ENCODE measurements around the gene RUNX1.

RUNX1 gene

GRCh38 chr21:34845521-34846451, 203.3 kb downstream of the RUNX1 start:
- Mint-ChIP-seq H3K9me3 (no peaks in the 10 kb centered on the region), H3K36me3 (ENCODE audit: low read depth) (peaks cover 32% of the 10 kb centered on the region), H3K4me1 (ENCODE audit: low read depth) (peaks cover 40% of the 10 kb centered on the region), H3K27me3 (ENCODE audit: low read depth) (no peaks in the 10 kb centered on the region), H3K27ac (peak overlapping the region; percentile 65), H3K4me3 (peak overlapping the region; percentile 44)

- Mint-ChIP-seq H3K27ac (peak overlapping the region; percentile 60), H3K27me3 (ENCODE audit: low read depth) (no peaks in the 10 kb centered on the region), H3K4me3 (peak overlapping the region; percentile 45), H3K36me3 (ENCODE audit: low read depth) (peaks cover 31% of the 10 kb centered on the region), H3K4me1 (ENCODE audit: low read depth) (peaks cover 38% of the 10 kb centered on the region), H3K9me3 (no peaks in the 10 kb centered on the region)
These were observed 204.2 kb downstream of the RUNX1 start for GRCh38 chr21:34844924-34845238.

- Mint-ChIP-seq H3K27me3 (ENCODE audit: low read depth) (no peaks in the 10 kb centered on the region), H3K4me1 (ENCODE audit: low read depth) (peaks cover 39% of the 10 kb centered on the region), H3K9me3 (no peaks in the 10 kb centered on the region), H3K27ac (peak overlapping the region; percentile 60), H3K36me3 (ENCODE audit: low read depth) (peaks cover 30% of the 10 kb centered on the region), H3K4me3 (peak overlapping the region; percentile 45)
These were observed 204.8 kb downstream of the RUNX1 start for GRCh38 chr21:34844013-34844923.

- Mint-ChIP-seq H3K27me3 (ENCODE audit: low read depth) (no peaks in the 10 kb centered on the region), H3K27ac (no peak overlapping the region), H3K9me3 (no peaks in the 10 kb centered on the region), H3K36me3 (ENCODE audit: low read depth) (peaks cover 34% of the 10 kb centered on the region), H3K4me1 (ENCODE audit: low read depth) (peaks cover 42% of the 10 kb centered on the region), H3K4me3 (no peak overlapping the region)
These were observed 205.5 kb downstream of the RUNX1 start for GRCh38 chr21:34843562-34843961.

GRCh38 chr21:34841154-34841553, 207.9 kb downstream of the RUNX1 start:
- no peaks in the 10 kb centered on the region for H3K9me3 Mint-ChIP-seq
- H3K4me1 Mint-ChIP-seq (ENCODE audit: low read depth), result peaks cover 41% of the 10 kb centered on the region
- no peak overlapping the region for H3K4me3 Mint-ChIP-seq
- no peak overlapping the region for H3K27ac Mint-ChIP-seq
- no peaks in the 10 kb centered on the region for H3K27me3 Mint-ChIP-seq (ENCODE audit: low read depth)
- H3K36me3 Mint-ChIP-seq (ENCODE audit: low read depth), result peaks cover 43% of the 10 kb centered on the region

- Mint-ChIP-seq H3K27me3 (ENCODE audit: low read depth) (no peaks in the 10 kb centered on the region), H3K36me3 (ENCODE audit: low read depth) (peaks cover 42% of the 10 kb centered on the region), H3K27ac (no peak overlapping the region), H3K9me3 (no peaks in the 10 kb centered on the region), H3K4me1 (ENCODE audit: low read depth) (peaks cover 38% of the 10 kb centered on the region), H3K4me3 (no peak overlapping the region)
These were observed 208.4 kb downstream of the RUNX1 start for GRCh38 chr21:34840693-34841092.

- peaks cover 32% of the 10 kb centered on the region for H3K4me1 Mint-ChIP-seq (ENCODE audit: low read depth)
- H3K27me3 Mint-ChIP-seq (ENCODE audit: low read depth), result no peaks in the 10 kb centered on the region
- no peaks in the 10 kb centered on the region for H3K9me3 Mint-ChIP-seq
- peaks cover 39% of the 10 kb centered on the region for H3K36me3 Mint-ChIP-seq (ENCODE audit: low read depth)
- H3K4me3 Mint-ChIP-seq, result no peak overlapping the region
- H3K27ac Mint-ChIP-seq, result no peak overlapping the region
These were observed 209.9 kb downstream of the RUNX1 start for GRCh38 chr21:34838956-34839820.

- no peak overlapping the region for H3K27ac Mint-ChIP-seq
- peaks cover 27% of the 10 kb centered on the region for H3K4me1 Mint-ChIP-seq (ENCODE audit: low read depth)
- H3K36me3 Mint-ChIP-seq (ENCODE audit: low read depth), result peaks cover 46% of the 10 kb centered on the region
- H3K4me3 Mint-ChIP-seq, result no peak overlapping the region
- H3K27me3 Mint-ChIP-seq (ENCODE audit: low read depth), result no peaks in the 10 kb centered on the region
- no peaks in the 10 kb centered on the region for H3K9me3 Mint-ChIP-seq
These were observed 212.1 kb downstream of the RUNX1 start for GRCh38 chr21:34836933-34837505.

- H3K9me3 Mint-ChIP-seq, result no peaks in the 10 kb centered on the region
- no peak overlapping the region for H3K27ac Mint-ChIP-seq
- H3K27me3 Mint-ChIP-seq (ENCODE audit: low read depth), result no peaks in the 10 kb centered on the region
- peaks cover 47% of the 10 kb centered on the region for H3K36me3 Mint-ChIP-seq (ENCODE audit: low read depth)
- H3K4me1 Mint-ChIP-seq (ENCODE audit: low read depth), result peaks cover 27% of the 10 kb centered on the region
- H3K4me3 Mint-ChIP-seq, result no peak overlapping the region
These were observed 212.8 kb downstream of the RUNX1 start for GRCh38 chr21:34836103-34836932.

GRCh38 chr21:34835526-34835925, 213.6 kb downstream of the RUNX1 start:
- no peak overlapping the region for H3K27ac Mint-ChIP-seq

GRCh38 chr21:34834852-34835501, 214.1 kb downstream of the RUNX1 start:
- peaks cover 51% of the 10 kb centered on the region for H3K36me3 Mint-ChIP-seq (ENCODE audit: low read depth)
- H3K4me3 Mint-ChIP-seq, result no peak overlapping the region
- H3K27me3 Mint-ChIP-seq (ENCODE audit: low read depth), result no peaks in the 10 kb centered on the region

More at GRCh38 chr21:34835526-34835925, 213.6 kb downstream of the RUNX1 start:
- H3K27me3 Mint-ChIP-seq (ENCODE audit: low read depth), result no peaks in the 10 kb centered on the region
- peaks cover 27% of the 10 kb centered on the region for H3K4me1 Mint-ChIP-seq (ENCODE audit: low read depth)
- no peaks in the 10 kb centered on the region for H3K9me3 Mint-ChIP-seq
- no peak overlapping the region for H3K4me3 Mint-ChIP-seq
- peaks cover 53% of the 10 kb centered on the region for H3K36me3 Mint-ChIP-seq (ENCODE audit: low read depth)

GRCh38 chr21:34834290-34834689, 214.8 kb downstream of the RUNX1 start:
- Mint-ChIP-seq H3K27ac (no peak overlapping the region), H3K36me3 (ENCODE audit: low read depth) (peaks cover 57% of the 10 kb centered on the region), H3K27me3 (ENCODE audit: low read depth) (no peaks in the 10 kb centered on the region), H3K4me3 (no peak overlapping the region), H3K4me1 (ENCODE audit: low read depth) (peaks cover 26% of the 10 kb centered on the region), H3K9me3 (no peaks in the 10 kb centered on the region)

More at GRCh38 chr21:34834852-34835501, 214.1 kb downstream of the RUNX1 start:
- H3K27ac Mint-ChIP-seq, result no peak overlapping the region
- peaks cover 27% of the 10 kb centered on the region for H3K4me1 Mint-ChIP-seq (ENCODE audit: low read depth)
- H3K9me3 Mint-ChIP-seq, result no peaks in the 10 kb centered on the region

GRCh38 chr21:34833465-34833864, 215.6 kb downstream of the RUNX1 start:
- Mint-ChIP-seq H3K9me3 (peaks cover under 1% of the 10 kb centered on the region), H3K36me3 (ENCODE audit: low read depth) (peaks cover 59% of the 10 kb centered on the region), H3K4me1 (ENCODE audit: low read depth) (peaks cover 22% of the 10 kb centered on the region), H3K27ac (no peak overlapping the region), H3K27me3 (ENCODE audit: low read depth) (no peaks in the 10 kb centered on the region), H3K4me3 (no peak overlapping the region)

All from T-helper 1 cell treated with Interleukin-12 subunit alpha and Interleukin-12 subunit beta and Interleukin-4 antibody, amounts not matched to agents 30 μg/mL and 1 μg/mL, for 36 hours (primary cell).